BJ (cell line): ENCODE results near the gene CEP85L. TPM values are rescaled to one million over a fixed set of nuclear protein-coding genes. Genes with fewer than 3 reads are reported as not detected.

Source experiments
- CTCF ChIA-PET: fragments of 350-600 bp; formaldehyde crosslinking; extraction: SDS; loops from one replicate; lab custom pipeline; 2021; ENCODE audit warnings: antibody characterized with exemption, inconsistent platforms; lab: Yijun Ruan, JAX
- POLR2A ChIA-PET: fragments of 300-600 bp; sonication (Branson Sonifier 250); formaldehyde crosslinking; extraction: SDS; loops from one replicate; lab custom pipeline; 2021; ENCODE audit warnings: antibody characterized with exemption; lab: Charles Lee
- DNase-seq: peaks from one replicate; pipeline ENCODE4 v3.0.0-alpha.2; 2011; ENCODE audit warnings: low read depth
- H3K27me3 ChIP-seq: 2 replicates; pipeline ENCODE4 v1.6.0; 2011; ENCODE audit warnings: low read length; ENCODE audit not compliant: control insufficient read depth, insufficient read depth
- H3K36me3 ChIP-seq: 2 replicates; pipeline ENCODE4 v1.5.1; 2011; ENCODE audit warnings: low read length; ENCODE audit not compliant: control insufficient read depth, insufficient read depth
- H3K4me3 ChIP-seq: 2 replicates; pipeline ENCODE4 v1.5.1; 2011; ENCODE audit warnings: low read depth, mild to moderate bottlenecking, control low read depth, low read length
- CTCF ChIP-seq: IDR thresholded peaks from 2 replicates; pipeline ENCODE4 v1.5.1; 2011; ENCODE audit warnings: low read depth, mild to moderate bottlenecking, control low read depth, inconsistent platforms, low read length, moderate library complexity; ENCODE audit not compliant: insufficient read depth
- polyA plus RNA-seq: library from polyadenylated mRNA; depleted of rRNA; stranded (reverse); fragments of >200 nt; gene quantifications from 2 replicates; pipeline ENCODE4 v1.2.3, GENCODE V29; 2011

Gene CEP85L
- polyA plus RNA-seq, 1 experiment: 2.6 TPM

DNA sequence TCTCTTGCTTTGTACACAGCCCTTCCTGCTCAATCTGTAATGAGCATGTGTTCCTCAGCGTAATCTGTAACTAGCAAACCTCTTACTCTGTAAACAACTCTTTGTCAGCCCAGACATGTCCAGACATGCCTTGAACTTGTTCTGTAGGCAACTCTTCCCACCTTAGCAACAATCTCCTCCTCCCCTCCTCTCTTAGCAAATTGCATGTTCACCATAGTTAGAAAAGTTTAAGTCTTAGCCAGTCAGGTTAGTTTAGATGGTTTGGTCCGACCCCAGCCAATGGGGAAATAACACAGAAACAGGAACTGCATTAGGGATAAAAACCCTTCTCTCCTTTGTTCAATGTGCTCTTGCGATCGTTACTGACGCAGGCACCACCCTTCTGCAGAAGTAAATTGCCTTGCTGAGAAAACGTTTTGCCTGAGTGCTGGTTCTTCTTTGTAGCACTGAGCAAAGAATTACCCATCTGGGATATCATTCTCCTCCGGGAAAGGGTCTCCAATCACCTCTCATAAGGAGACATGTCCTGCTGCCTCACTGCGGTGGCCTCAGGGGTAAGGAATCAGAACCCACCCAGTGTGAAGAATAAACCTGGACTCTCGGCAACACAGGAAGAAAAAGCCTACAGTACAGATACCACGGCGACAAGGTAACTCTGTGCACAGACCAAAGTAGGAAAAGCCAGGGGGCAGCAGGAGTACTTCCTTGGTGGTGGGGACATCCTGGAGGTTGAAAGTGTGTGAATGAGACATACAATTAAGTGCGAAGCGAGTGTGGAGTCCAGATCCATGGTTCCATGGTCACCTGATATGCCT lies 77.1 kb downstream of the CEP85L start:
- DNase-seq: no peak
- Histone ChIP-seq H3K4me3 (no peak overlapping the region), H3K27me3 (no peaks in the 10 kb centered on the region), H3K36me3 (peaks cover 3% of the 10 kb centered on the region; the same call in 1 of the 2 replicates)
- no peak for TF ChIP-seq CTCF
- POLR2A ChIA-PET: no interaction called here
- CTCF ChIA-PET: interaction anchor here (2.3 kb wide), 1 partner anchor 9 kb away, joined by 7 read pairs; no protein-coding TSS in a partner anchor

GRCh38 chr6:118571121-118571520 lies 80.3 kb downstream of the CEP85L start:
- H3K27me3 ChIP-seq: no peaks in the 10 kb centered on the region
- H3K36me3 ChIP-seq: peaks cover 3% of the 10 kb centered on the region; the same call in 1 of the 2 replicates
- no peak for TF ChIP-seq CTCF
- CTCF ChIA-PET: interaction anchor here (1.1 kb wide), 1 partner anchor 10 kb away, joined by 3 read pairs; no protein-coding TSS in a partner anchor
- POLR2A ChIA-PET: no interaction called here
- no peak overlapping the region for H3K4me3 ChIP-seq
- no peak for DNase-seq

DNA sequence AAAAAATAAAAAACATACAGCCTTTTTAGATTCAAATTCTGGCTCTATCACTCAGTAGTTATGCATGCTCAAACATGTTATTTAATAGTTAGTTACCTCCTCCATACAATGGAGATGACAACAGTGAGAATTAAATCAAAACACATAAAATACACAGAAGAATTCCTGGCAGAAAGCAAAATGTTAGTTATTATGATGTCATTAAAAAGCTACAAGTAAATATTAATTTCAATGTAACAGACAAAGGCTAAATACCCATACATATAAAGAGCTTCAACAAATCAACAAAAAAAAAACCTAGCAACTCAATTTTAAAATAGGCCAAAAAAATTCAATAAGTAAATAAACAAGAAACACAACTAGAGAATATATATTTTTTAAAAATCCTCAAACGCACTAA lies 81.9 kb downstream of the CEP85L start:
- DNase-seq: no peak
- POLR2A ChIA-PET: no interaction called here
- H3K36me3 ChIP-seq: peaks cover 3% of the 10 kb centered on the region; the same call in 1 of the 2 replicates
- no peaks in the 10 kb centered on the region for H3K27me3 ChIP-seq
- TF ChIP-seq CTCF: no peak
- H3K4me3 ChIP-seq: no peak overlapping the region
- CTCF ChIA-PET: interaction anchor here (0.7 kb wide), 1 partner anchor 45 kb away, joined by 5 read pairs; no protein-coding TSS in a partner anchor

- ChIA-PET POLR2A (no interaction called here), CTCF (interaction anchor here (0.9 to 1.1 kb wide), 2 partner anchors 13 to 284 kb away, joined by 4 read pairs; no protein-coding TSS in a partner anchor)
- no peak for TF ChIP-seq CTCF
- DNase-seq: no peak
- Histone ChIP-seq H3K36me3 (no peaks in the 10 kb centered on the region), H3K27me3 (no peaks in the 10 kb centered on the region), H3K4me3 (no peak overlapping the region)
These were observed 83.4 kb downstream of the CEP85L start for GRCh38 chr6:118567974-118568373.

GRCh38 chr6:118565311-118565960 lies 86.0 kb downstream of the CEP85L start:
- POLR2A ChIA-PET: no interaction called here
- Histone ChIP-seq H3K36me3 (no peaks in the 10 kb centered on the region), H3K27me3 (no peaks in the 10 kb centered on the region), H3K4me3 (no peak overlapping the region)
- no peak for DNase-seq
- peak; percentile 28 for TF ChIP-seq CTCF
- CTCF ChIA-PET: interaction anchor here (0.8 to 2.1 kb wide), 9 partner anchors 9 to 236 kb away, joined by 3 to 12 read pairs (median 3); no protein-coding TSS in a partner anchor
